Left colon (tissue), 2 donors: ENCODE measurements around the gene LZTR1. TPM values are rescaled to one million over a fixed set of nuclear protein-coding genes. Genes with fewer than 3 reads are reported as not detected.
"Not testable (repeated sequence)": the region's sequence is repeated elsewhere in the genome, so short reads cannot be mapped to it uniquely, and the experiment has no call there.

ENCODE experiments used
- ATAC-seq: fragments of 200-7000 bp; cut with Tn5 transposase; one replicate; pipeline ENCODE4 v1.9.1; 2020; ENCODE audit warnings: mild to moderate bottlenecking, moderate library complexity
- DNase-seq, 2 donors: peaks; one replicate each; pipeline ENCODE4 v3.0.0-alpha.2; 2020
- intact Hi-C, 2 donors: fragments of 100-400 bp; cut with DNase I in 1 of 2; cut with micrococcal nuclease in 1 of 2; formaldehyde crosslinking; loops; one replicate each; pipeline versions ENCODE4 v1.11.2 to v1.14.0; 2022; cut with DNase I, micrococcal nuclease
- long read RNA-seq: library from polyadenylated mRNA; unstranded; transcript quantifications from one replicate; pipeline ENCODE4 v2.0.0, GENCODE V29; 2021
- total RNA-seq, 2 donors: library from RNA; stranded (reverse); fragmentation: NEBNext Ultra II Directional; extraction: Animal tissue kit (Norgen Biotek cat#: 25700); gene quantifications; one replicate each; pipeline ENCODE4 v1.2.1, GENCODE V29; 2021
- donor health status: DM: no; HTN: no; CAD: no.
- donor health status: DM: yes; HTN: yes; CAD: no.

LZTR1 gene
- total RNA-seq: 10 to 100 TPM; 49.9 to 50.4 TPM
- long read RNA-seq, full-length matches to known transcripts: 4 of 28 reads
- long read RNA-seq, partial matches to known transcripts: 23 of 28 reads
- long read RNA-seq, other reads (novel, unspliced or antisense): 1 of 28 reads

DNA sequence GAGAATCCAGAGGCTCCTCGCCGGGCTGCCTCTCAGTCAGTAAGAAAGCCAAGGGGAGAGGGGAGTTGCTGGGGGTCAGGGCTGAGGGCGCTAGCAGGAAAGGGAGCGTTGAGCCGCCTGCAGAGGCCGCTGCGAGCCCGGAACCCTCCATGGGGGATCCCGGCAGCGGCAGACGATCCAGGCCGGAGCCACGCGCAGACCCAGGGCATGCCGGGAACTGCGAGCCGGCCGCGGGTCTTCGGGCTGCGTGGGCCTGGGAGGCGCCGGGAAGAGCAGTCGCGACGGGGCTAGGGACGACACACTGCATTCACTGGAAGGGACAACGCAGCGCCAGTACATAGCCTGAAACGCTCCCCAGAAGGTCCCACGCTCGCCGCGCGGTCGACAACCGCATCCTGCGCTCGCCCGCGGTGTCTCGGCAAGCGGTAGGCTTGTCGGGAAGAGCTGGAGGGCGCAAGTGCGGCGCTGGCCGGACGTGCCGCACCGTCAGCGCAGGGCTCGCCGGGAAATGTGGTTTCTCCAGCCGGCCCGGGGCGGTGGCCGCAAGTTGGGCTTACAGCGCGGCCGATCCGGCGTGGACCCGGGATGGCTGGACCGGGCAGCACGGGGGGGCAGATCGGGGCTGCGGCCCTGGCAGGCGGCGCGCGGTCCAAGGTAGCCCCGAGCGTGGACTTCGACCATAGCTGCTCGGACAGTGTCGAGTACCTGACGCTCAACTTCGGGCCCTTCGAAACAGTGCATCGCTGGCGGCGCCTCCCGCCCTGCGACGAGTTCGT, at the start of gene LZTR1:
Gene LZTR1, plus strand, starts transcription at position 511 of the 776 bp plus-strand sequence. Its CDS starts 75 bp downstream, at position 586.
- peak; percentile 83 to 88 for DNase-seq
- peak; percentile 78 for ATAC-seq
- intact Hi-C loops: no loop called here

DNA sequence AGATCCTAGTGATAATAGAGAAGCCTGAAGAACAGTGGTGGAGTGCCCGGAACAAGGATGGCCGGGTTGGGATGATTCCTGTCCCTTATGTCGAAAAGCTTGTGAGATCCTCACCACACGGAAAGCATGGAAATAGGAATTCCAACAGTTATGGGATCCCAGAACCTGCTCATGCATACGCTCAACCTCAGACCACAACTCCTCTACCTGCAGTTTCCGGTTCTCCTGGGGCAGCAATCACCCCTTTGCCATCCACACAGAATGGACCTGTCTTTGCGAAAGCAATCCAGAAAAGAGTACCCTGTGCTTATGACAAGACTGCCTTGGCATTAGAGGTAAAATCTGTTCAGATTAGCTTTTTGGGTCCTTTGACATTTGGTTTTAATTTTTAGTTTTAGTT, 48.2 kb upstream of the LZTR1 start:
- ATAC-seq: no peak

DNA sequence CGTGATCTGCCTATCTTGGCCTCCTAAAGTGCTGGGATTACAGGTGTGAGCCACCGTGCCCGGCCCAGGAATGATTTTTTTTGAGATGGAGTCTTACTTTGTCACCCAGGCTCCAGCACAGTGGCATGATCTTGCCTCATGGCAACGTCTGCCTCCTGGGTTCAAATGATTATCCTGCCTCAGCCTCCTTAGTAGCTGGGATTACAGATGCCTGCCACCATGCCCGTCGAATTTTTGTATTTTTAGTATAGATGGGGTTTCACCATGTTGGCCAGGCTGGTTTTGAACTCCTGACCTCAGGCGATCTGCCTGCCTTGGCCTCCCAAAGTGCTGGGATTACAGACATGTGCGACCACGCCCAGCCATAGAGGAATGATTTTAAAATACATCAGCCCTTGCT, 47.0 kb upstream of the LZTR1 start:
- intact Hi-C loops, DNase-seq, ATAC-seq: not testable (repeated sequence)

More for the DNA sequence above, 48.2 kb upstream of the LZTR1 start:
- DNase-seq: no peak
- intact Hi-C loops: no loop called here

DNA sequence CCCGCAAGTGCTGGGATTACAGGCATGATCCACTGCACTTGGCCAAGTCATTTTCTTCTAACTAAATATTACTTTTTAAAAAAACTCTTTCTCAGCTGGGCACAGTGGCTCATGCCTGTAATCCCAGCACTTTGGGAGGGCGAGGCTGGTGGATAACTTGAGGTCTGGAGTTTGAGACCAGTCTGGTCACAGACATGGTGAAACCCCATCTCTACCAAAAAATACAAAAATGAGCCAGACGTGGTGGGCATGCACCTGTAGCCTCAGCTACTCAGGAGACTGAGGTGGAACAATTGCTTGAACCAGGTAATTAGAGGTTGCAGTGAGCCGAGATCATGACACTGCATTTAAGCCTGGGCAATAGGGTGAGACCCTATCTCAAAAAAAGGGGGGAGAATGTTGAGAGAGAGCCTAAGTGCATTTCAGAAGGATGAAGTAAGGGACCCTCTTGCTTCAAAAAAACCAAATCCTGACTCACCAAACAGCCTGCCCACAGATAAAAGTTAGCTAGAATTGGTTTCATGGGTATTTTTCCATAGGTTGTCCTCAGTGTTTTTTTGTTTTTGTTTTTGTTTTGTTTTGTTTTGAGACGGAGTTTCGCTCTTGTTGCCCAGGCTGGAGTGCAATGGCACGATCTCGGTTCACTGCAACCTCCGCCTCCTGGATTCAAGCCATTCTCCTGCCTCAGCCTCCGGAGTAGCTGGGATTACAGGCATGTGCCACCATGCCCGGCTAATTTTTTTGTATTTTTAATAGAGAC, 46.1 kb upstream of the LZTR1 start:
- intact Hi-C loops, DNase-seq: not testable (repeated sequence)

DNA sequence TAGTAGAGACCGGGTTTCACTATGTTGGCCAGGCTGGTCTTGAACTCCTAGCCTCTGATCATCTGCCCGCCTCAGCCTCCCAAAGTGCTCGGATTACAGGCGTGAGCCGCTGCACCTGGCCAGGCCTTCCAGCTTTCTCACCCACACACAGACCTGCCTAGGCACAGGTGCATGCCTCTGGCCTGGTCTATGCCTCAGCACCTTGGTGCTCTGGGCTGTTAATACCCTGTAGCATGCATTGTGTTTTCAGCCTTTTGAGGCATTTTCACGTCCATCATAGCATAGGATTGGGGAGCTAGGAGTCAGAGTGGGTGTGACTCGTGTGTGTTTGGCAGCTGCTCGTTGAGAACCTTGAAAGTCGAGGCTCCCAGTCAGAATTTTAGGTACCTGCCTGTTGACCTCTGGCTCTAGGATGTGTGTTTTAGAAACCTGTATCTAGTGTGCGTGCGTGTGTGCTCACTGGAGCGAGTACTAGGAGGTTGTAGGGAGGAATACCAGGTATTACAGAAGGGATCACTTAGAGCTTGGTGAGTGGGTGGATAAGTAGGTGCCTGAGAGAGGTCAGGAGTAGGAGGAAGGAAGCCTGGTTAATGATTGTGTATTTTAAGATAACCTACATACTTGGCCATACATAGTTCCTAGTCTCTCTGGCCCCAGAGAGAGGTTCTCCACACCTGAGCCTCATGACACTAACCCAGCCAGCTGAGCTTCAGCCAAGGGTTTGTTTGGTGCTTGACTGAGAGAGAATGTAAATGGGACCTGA, 44.9 kb upstream of the LZTR1 start:
- peak; percentile 92 for ATAC-seq
- intact Hi-C loops: no loop called here
- DNase-seq: peak in 1 of 2 donors; percentile 29

More for the DNA sequence above, 46.1 kb upstream of the LZTR1 start:
- ATAC-seq: not testable (repeated sequence)

DNA sequence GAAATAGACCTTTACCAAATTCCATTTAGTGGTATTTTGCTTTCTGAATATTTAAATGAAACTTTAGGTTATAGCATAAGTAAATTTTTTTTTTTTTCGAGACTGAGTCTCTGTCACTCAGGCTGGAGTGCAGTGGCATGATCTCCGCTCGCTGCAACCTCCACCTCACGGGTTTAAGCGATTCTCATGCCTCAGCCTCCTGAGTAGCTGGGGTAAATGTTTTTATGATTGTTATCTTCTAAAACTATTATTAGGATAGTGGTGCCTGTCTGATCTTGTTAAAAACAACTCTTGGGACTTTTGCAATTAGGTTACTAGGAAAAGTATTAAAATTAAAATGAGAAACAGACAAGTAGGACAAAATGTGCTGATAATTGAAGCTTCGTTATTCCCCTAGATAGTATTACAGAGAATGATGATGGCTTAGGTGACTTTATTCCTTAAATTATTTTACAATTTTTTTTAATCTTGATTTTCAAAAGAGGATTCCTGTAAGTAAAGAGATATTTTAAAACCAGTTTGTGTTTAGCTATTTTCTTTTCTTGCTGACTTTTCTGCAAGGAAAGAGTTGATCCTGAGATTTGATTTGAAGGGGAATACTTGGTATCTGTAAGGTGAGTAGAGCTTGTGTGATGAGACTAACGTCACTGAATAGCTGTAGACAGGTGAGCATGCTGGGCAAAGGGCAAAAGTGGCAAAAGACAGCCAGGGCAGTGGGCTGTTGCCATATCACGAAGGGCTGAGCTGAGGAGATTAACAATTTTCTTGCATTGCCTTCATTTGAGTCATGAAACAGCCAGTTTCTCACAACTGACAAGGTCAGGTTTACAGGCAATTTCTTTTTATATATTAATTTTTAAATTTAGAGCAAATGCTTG, 44.1 kb upstream of the LZTR1 start:
- intact Hi-C loops: no loop called here
- no peak for DNase-seq
- ATAC-seq: peak; percentile 43

DNA sequence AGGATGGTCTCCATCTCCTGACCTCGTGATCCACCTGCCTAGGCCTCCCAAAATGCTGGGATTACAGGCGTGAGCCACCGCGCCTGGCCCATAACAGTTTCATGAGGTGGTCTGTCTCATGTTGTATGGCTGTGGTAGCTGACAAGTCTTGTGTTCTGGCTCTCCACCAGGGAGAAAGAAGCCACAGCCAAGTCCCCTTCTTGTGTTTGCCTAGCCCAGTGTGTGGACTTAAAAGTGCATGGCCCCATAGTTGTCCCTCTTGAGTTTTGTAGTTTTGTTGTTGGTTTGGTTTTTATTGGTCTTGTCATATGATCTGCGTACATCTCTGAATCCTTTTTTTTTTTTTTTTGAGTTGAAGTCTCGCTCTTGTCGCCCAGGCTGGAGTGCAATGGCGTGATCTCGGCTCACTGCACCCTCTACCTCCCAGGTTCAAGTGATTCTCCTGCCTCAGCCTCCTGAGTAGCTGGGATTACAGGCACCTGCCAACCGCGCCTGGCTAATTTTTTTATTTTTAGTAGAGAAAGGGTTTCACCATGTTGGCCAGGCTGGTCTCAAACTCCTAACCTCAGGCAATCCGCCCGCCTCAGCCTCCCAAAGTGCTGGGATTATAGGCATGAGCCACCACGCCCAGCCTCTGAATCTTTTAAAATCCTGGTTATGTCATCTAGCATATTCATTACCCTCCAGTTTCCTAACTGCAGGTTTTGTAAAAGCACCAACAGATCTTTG, 42.5 kb upstream of the LZTR1 start:
- ATAC-seq, intact Hi-C loops, DNase-seq: not testable (repeated sequence)

DNA sequence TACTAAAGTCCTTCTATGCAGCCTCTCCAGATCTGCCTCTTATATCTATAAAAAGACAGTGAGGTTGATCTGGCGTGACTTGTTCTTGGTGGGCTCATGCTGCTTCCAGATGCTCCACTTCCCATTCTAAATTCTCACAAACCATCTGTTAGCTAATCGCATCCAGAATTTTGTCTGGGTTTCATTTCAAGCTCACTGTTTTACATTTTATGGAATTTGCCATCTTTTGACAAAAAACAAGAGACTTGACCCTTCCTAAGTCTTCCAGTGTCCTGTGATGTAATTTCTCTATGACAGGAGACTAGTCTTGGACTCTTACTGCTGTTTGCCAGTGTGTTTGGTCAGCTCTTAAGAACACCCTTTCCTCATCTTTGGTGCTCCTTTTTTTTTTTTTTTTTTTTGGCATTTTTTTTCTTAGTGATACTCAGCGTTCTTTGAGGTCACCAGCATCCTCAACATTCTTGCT, 41.9 kb upstream of the LZTR1 start:
- DNase-seq: no peak
- ATAC-seq: no peak
- intact Hi-C loops: no loop called here

DNA sequence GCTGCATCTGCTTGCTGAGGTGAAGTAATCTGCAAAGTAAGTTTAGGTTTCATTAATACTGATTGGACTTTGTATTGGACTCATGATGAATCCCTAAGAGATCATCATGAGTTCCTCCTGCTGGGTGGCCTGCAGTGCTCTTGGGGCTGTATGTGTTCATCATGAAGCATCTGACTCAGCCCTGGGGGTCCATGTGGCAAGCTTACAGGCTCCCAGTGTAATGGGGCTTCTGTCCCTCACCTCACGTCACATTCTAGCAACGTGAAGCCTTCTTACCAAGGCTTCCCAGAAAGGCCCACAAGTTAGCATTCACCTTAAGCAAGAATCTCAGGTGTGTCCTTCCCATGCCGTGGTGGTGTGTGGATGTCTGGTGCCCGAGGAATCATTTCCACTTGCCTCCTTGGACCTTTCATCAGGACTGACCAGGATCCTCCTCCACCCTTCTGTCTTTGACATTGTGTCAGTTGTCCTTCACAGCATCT, 41.2 kb upstream of the LZTR1 start:
- ATAC-seq (no peak), DNase-seq (no peak)
- intact Hi-C loops: no loop called here

DNA sequence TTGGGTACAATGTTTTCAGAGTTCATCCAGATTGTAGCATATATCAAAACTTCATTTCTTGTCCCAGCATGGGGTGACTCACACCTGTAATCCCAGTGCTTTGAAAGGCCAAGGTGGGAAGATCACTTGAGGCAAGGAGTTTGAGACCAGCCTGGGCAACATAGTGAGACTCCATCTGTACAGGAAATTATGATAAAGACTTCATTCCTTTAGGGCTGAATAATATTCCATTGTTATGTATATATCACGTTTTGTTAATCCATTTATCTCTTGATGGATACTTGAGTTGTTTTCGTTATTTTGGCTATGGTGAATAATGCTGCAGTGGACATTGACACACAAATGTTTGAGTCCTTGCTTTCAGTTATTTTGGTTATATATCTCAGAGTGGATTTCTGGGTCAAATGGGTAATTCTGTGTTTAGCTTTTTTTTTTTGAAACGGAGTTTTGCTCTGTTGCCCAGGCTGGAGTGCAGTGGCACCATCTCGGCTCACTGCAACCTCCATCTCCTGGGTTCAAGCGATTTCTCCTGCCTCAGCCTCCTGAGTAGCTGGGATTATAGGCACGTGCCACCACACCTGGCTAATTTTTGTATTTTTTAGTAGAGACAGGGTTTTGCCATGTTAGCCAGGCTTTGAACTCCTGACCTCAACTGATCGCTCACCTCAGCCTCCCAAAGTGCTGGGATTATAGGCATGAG, 39.7 kb upstream of the LZTR1 start:
- DNase-seq, ATAC-seq, intact Hi-C loops: not testable (repeated sequence)

DNA sequence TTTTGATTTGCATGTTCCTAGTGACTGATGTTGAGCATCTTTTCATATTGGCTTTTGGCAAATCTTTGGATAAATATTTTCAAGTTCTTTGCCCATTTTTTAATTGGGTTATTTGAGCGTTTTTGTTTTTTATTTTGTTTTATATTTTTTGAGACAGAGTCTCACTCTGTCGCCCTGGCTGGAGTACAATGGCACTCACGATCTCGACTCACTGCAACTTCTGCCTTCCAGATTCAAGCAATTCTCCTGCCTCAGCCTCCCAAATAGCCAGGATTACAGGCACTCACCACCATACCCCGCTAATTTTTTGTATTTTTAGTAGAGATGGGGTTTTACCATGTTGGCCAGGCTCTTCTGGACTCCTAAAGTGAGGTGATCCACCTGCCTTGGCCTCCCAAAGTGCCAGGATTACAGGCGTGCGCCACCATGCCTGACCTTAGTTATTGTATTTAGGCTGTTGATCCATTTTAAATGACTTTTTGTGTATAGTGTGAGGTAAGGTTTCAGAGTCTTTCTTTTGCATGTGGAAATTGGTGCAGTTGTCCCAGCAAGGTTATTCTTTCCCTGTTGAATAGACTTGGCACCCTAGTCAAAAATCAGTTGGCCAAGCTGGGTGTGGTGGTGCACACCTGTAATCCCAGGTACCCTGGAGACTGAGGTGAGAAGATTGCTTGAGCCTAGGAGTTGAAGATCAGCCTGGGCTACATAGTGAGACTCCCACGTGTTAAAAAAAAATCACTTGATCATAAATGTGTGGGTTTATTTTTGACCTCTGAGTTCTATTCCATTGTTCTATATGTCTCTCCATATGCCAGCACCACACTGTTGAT, 38.8 kb upstream of the LZTR1 start:
- ATAC-seq (no peak), DNase-seq (no peak)

DNA sequence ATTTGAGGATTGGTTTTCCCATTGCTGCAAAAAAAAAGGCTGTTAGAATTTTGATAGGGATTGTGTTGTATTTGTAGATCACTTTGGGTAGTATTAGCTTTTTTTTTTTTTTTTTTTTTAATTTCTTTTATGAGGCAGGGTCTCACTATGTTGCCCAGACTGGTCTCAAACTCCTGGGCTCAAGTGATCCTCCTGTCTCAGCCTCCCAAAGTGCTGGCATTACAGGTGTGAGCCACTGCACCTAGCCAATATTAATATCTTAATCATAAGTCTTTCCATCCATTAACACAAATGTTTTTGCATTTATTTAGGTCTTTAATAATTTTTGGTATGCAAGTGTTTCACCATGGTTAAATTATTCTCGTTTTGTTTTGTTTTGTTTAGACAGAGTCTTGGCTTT, 38.1 kb upstream of the LZTR1 start:
- intact Hi-C loops: no loop called here
- DNase-seq (no peak), ATAC-seq (no peak)

More for the DNA sequence above, 38.8 kb upstream of the LZTR1 start:
- intact Hi-C loops: no loop called here

DNA sequence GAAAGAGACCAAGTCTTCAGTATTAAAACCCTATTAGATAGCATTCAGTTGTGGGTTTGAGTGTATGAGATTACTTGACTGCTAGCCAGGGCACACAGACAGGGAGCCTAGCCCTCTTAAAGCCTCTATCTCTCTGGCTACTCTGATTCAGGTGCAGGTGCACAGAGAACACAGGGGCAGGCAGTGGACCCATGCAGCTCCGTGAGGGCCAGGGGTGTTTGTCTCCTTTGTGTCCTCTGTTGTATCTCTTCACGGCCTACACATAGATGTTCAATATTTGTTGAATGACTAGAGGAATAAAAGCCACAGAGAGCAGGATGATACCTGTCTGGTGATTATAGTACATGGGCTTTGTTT, 36.5 kb upstream of the LZTR1 start:
- ATAC-seq: no peak
- intact Hi-C loops: no loop called here
- no peak for DNase-seq

DNA sequence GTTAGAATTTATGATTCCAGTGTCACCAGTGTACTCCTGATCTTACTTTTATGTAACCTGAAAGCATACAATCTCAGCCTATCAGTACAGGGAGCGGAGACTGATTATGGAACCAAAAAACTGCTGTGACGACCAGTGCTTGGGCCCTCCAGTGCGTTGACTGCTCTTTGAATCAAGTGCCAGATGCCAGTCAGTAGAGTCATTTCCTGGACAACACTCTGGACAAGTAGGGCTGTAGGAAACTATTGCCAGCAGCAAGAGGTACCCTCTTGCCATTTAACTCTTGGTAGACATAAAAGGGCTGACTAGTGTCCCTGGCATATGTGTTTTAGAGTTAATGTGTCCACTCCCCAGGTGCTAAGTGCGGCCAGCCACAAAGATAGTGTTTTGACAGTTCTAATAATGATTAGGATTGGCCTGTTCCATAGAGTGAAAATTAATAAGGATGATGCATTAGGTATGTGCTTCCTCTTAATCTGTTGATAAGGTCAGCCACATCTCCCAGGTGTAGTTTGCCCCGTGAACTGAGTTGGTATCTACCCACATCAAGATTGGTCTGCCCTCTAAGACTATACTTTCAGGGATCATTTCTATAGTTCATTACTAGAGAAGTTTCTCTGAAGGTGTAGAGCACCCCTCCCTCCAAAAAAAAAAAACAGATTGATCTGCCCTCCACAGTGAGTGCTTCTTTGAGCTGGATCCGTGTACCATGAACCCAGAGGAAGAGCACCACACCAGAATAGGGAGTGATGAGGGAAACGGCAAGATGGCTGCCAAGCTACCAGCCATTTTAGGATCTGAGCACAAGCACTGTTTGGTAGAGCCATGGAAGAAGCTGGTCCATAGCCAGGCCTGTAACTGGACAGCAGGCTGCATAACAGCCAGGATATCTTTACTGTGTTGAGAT, 35.8 kb upstream of the LZTR1 start:
- DNase-seq: no peak
- ATAC-seq: no peak
- intact Hi-C loops: no loop called here

DNA sequence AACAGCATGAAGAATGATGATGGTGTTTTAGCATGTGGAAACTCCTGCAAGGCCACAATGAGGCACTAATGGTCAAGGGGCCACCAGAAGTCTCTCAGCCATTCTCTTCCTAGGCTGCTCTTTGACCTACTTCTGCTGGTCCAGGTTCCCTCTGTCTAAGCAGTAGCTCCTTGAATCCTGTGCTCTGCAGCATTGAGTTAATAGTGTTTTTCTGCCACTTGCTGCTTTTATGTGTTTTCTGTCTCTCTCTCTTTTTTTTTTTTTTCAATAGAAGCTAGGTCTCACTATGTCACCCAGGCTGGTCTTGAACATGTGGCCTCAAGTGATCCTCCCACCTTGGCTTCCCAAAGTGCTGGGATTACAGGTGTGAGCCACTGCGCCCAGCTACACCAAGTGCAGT, 35.1 kb upstream of the LZTR1 start:
- intact Hi-C loops: no loop called here
- DNase-seq: no peak
- no peak for ATAC-seq
